Testis (tissue), 3 donors: ENCODE measurements around the gene LEO1. TPM values are rescaled to one million over a fixed set of nuclear protein-coding genes. Genes with fewer than 3 reads are reported as not detected.
A peak's percentile ranks its signal among the peaks of the same experiment; 100 is the strongest.

Source experiments
- DNase-seq: peaks from one replicate; pipeline ENCODE4 v3.0.0-alpha.2; 2019
- H3K27ac ChIP-seq, 2 donors: fragments of 200-600 bp; sonication (generic); one replicate each; pipeline ENCODE4 v1.5.1; 2019
- H3K27me3 ChIP-seq: fragments of 200-600 bp; sonication (generic); one replicate; pipeline ENCODE4 v1.5.1; 2019
- H3K36me3 ChIP-seq: fragments of 200-600 bp; sonication (generic); one replicate; pipeline ENCODE4 v1.5.1; 2017; ENCODE audit warnings: low read depth; ENCODE audit errors: missing control alignments
- H3K4me1 ChIP-seq: fragments of 200-600 bp; sonication (generic); one replicate; pipeline ENCODE4 v1.5.1; 2019
- H3K4me3 ChIP-seq, 2 donors: fragments of 200-600 bp; sonication (generic); one replicate each; pipeline ENCODE4 v1.5.1; 2017 to 2019
- H3K9me3 ChIP-seq: fragments of 200-600 bp; sonication (generic); one replicate; pipeline ENCODE4 v1.5.1; 2017
- POLR2A ChIP-seq: fragments of 450-650 bp; IDR thresholded peaks from one replicate; pipeline ENCODE4 v1.6.1; 2017; ENCODE audit warnings: antibody characterized with exemption, mild to moderate bottlenecking, moderate library complexity
- WGBS, 2 donors: methylation state at CpG; one replicate each; pipeline ENCODE4 v1.1.5; 2018; 5-methylcytosine and 5-hydroxymethylcytosine counted together
- intact Hi-C: fragments of 100-400 bp; cut with DNase I; formaldehyde crosslinking; loops from one replicate; pipeline ENCODE4 v1.15.1; 2023; ENCODE audit warnings: low total_unique reads
- polyA plus RNA-seq: library from polyadenylated mRNA; stranded (reverse); fragments of 350-450 nt; fragmentation: Illumina TruSeq; extraction: RNeasy Lipid Tissue Mini Kit (QIAGEN cat#74804); gene quantifications from one replicate; pipeline ENCODE4 v1.2.3, GENCODE V29; 2014; ENCODE audit warnings: low read depth, low replicate concordance; ENCODE audit not compliant: insufficient read depth
- total RNA-seq, 2 donors: library from RNA; depleted of rRNA; stranded (reverse); fragments of >200 nt; gene quantifications; one replicate each; pipeline ENCODE4 v1.2.3, GENCODE V29; 2016
- TF ChIP-seq, protein P1 (sequence below), 3 experiments: fragments of 450-650 bp in 2 of 3; fragments of 200-600 bp in 1 of 3; sonication (generic) in 1 of 3; IDR thresholded peaks; one replicate each; pipeline ENCODE4 v1.5.1; 2016 to 2019; ENCODE audit warnings: antibody characterized with exemption in 3 of 3, mild to moderate bottlenecking in 2 of 3, moderate library complexity in 1 of 3

Gene LEO1
- total and polyA plus RNA-seq, 3 donors from 2014 or later = 8.2 to 21.0 (median 20.7) TPM

GRCh38 chr15:52018693-52019393 lies 47.3 kb upstream of the LEO1 start, which contains the start of gene MAPK6:
MAPK6 (plus strand) TSS chr15:52019219; CDS start chr15:52046461, 27,242 bp downstream.
- Histone ChIP-seq H3K27me3 (no peaks in the 10 kb centered on the region), H3K4me1 (peaks cover 23% of the 10 kb centered on the region), H3K36me3 (no peaks in the 10 kb centered on the region), H3K9me3 (no peaks in the 10 kb centered on the region), H3K27ac (peak within 1 kb of the TSS; percentile 94 to 98), H3K4me3 (peak within 1 kb of the TSS; percentile 72)
- WGBS, 2 donors = 7 to 23% methylated on average over 7 to 28 of the region's 59 CpGs
- DNase-seq = peak; percentile 96
- intact Hi-C loops = no loop called here
- peak; percentile 95 for TF ChIP-seq POLR2A
- TF ChIP-seq, protein P1, sequence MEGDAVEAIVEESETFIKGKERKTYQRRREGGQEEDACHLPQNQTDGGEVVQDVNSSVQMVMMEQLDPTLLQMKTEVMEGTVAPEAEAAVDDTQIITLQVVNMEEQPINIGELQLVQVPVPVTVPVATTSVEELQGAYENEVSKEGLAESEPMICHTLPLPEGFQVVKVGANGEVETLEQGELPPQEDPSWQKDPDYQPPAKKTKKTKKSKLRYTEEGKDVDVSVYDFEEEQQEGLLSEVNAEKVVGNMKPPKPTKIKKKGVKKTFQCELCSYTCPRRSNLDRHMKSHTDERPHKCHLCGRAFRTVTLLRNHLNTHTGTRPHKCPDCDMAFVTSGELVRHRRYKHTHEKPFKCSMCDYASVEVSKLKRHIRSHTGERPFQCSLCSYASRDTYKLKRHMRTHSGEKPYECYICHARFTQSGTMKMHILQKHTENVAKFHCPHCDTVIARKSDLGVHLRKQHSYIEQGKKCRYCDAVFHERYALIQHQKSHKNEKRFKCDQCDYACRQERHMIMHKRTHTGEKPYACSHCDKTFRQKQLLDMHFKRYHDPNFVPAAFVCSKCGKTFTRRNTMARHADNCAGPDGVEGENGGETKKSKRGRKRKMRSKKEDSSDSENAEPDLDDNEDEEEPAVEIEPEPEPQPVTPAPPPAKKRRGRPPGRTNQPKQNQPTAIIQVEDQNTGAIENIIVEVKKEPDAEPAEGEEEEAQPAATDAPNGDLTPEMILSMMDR (IDR thresholded peaks at IDR 0.05) = peak in 1 of 3 experiments; percentile 8

GRCh38 chr15:52018244-52018643 lies 46.7 kb upstream of the LEO1 start:
- intact Hi-C loops = no loop called here
- H3K9me3 ChIP-seq = no peaks in the 10 kb centered on the region
- DNase-seq = no peak
- H3K4me3 ChIP-seq = peak overlapping the region; percentile 59 to 72
- WGBS, 2 donors = 66 to 88% methylated on average over 7 of the region's 7 CpGs
- H3K27me3 ChIP-seq = no peaks in the 10 kb centered on the region
- TF ChIP-seq, protein P1 (IDR thresholded peaks at IDR 0.05) = no peak
- TF ChIP-seq POLR2A = no peak
- no peaks in the 10 kb centered on the region for H3K36me3 ChIP-seq
- peaks cover 25% of the 10 kb centered on the region for H3K4me1 ChIP-seq
- H3K27ac ChIP-seq = peak overlapping the region; percentile 87 to 98

GRCh38 chr15:52016316-52016715 lies 44.7 kb upstream of the LEO1 start:
- Histone ChIP-seq H3K27ac (no peak overlapping the region), H3K4me1 (peaks cover 17% of the 10 kb centered on the region), H3K27me3 (no peaks in the 10 kb centered on the region), H3K4me3 (no peak overlapping the region), H3K36me3 (no peaks in the 10 kb centered on the region), H3K9me3 (no peaks in the 10 kb centered on the region)
- TF ChIP-seq, protein P1 (IDR thresholded peaks at IDR 0.05) = no peak
- TF ChIP-seq POLR2A = no peak
- 93 to 98% methylated on average over 2 of the region's 2 CpGs for WGBS, 2 donors
- DNase-seq = no peak
- intact Hi-C loops = no loop called here

- no peak for TF ChIP-seq POLR2A
- TF ChIP-seq, protein P1 (IDR thresholded peaks at IDR 0.05) = no peak
- Histone ChIP-seq H3K27me3 (no peaks in the 10 kb centered on the region), H3K36me3 (no peaks in the 10 kb centered on the region), H3K27ac (no peak overlapping the region), H3K4me3 (no peak overlapping the region), H3K4me1 (peaks cover 17% of the 10 kb centered on the region), H3K9me3 (no peaks in the 10 kb centered on the region)
- intact Hi-C loops = no loop called here
- DNase-seq = no peak
- 96 to 100% methylated on average over 1 of the region's 1 CpG for WGBS, 2 donors
These were observed 43.0 kb upstream of the LEO1 start for GRCh38 chr15:52014616-52015015.
